Measurements from ENCODE around the gene SMOC2. TPM values are rescaled to one million over a fixed set of nuclear protein-coding genes. Genes with fewer than 3 reads are reported as not detected.
A peak's percentile ranks its signal among the peaks of the same experiment; 100 is the strongest.

SMOC2 gene
- total RNA-seq, 1 experiment from 2014 or later, result 2.1 TPM

DNA sequence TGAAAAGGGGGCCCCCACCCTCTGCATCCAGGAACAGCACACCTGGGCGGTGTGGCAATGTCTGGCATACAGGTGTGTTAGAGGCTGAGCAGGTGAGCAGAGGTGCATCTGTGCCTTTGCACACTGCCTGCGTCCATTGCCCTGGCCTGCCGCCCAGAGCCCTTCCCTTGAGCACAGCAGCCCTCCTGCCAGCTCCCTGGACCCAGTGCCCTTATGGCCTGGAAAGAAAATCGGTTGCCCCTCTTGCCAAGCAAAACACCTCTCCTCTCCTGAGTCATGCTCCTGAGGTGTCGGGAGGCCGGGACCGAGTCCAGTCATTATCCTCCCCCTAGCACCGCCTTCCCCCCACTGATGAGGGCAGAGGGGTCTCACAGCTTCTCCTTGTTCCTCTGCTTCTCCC lies 259.9 kb downstream of the SMOC2 start:
- peak overlapping the region; percentile 52; the same call in 1 of the 2 replicates for H2BK15ac ChIP-seq (ENCODE audit: low read depth, low read length)
- no peak overlapping the region for H2BK20ac ChIP-seq (ENCODE audit: low read depth, low read length, poor library complexity, severe bottlenecking)
- no peak overlapping the region for H3K4me2 ChIP-seq (ENCODE audit: insufficient read depth, insufficient read length, low read length)
- H4K20me1 ChIP-seq (ENCODE audit: control insufficient read depth, insufficient read depth, insufficient read length), result no peaks in the 10 kb centered on the region
- no peak overlapping the region for H3K27ac Mint-ChIP-seq
- no peaks in the 10 kb centered on the region for H3K27me3 ChIP-seq (ENCODE audit: insufficient read depth, low read length)
- no peak overlapping the region for H3K23ac ChIP-seq (ENCODE audit: insufficient read length, low read depth, low read length)
- H3K4me3 Mint-ChIP-seq, result no peak overlapping the region
- H4K91ac ChIP-seq (ENCODE audit: insufficient read length, low read depth, low read length), result no peak overlapping the region
- H2AK5ac ChIP-seq (ENCODE audit: insufficient read length, low read length), result no peak overlapping the region
- H3K79me1 ChIP-seq (ENCODE audit: insufficient read depth, low read depth, low read length, poor library complexity, severe bottlenecking), result no peaks in the 10 kb centered on the region
- peaks cover 0 to 11% (median 5%) of the 10 kb centered on the region in 3 experiments; a peak in 4 of 7 replicates for H3K36me3 Mint-ChIP-seq (ENCODE audit: insufficient read depth in 1 of 3, low read depth in 3 of 3)
- H3K27me3 Mint-ChIP-seq (ENCODE audit: low read depth), result no peaks in the 10 kb centered on the region; the same call in none of the 2 replicates
- no peak overlapping the region for H3K9ac ChIP-seq (ENCODE audit: extremely low read depth, insufficient read length, low read length)
- H3T11ph ChIP-seq (ENCODE audit: low read length), result no peak overlapping the region
- no peak overlapping the region for H4K5ac ChIP-seq (ENCODE audit: insufficient read length, low read depth, low read length)
- no peak overlapping the region for H3K27ac ChIP-seq (ENCODE audit: insufficient read length, low read depth, low read length)
- no peaks in the 10 kb centered on the region for H3K79me2 ChIP-seq (ENCODE audit: insufficient read depth, low read length)
- no peaks in the 10 kb centered on the region for H3K4me1 ChIP-seq (ENCODE audit: insufficient read depth, low read length)
- peaks cover 2 to 5% of the 10 kb centered on the region in 2 experiments; a peak in 3 of 5 replicates for H3K9me3 Mint-ChIP-seq
- no peak overlapping the region for H2AFZ ChIP-seq (ENCODE audit: low read length)
- H3K18ac ChIP-seq (ENCODE audit: insufficient read length, low read depth, low read length), result no peak overlapping the region
- no peaks in the 10 kb centered on the region for H3K9me3 ChIP-seq (ENCODE audit: control insufficient read depth, low read depth, low read length)
- H3K4me1 Mint-ChIP-seq, result peaks cover 10 to 16% of the 10 kb centered on the region in 2 experiments
- no peak overlapping the region for H2BK5ac ChIP-seq (ENCODE audit: insufficient read length, low read length)
- no peak overlapping the region for H2BK120ac ChIP-seq (ENCODE audit: low read depth, low read length, poor library complexity, severe bottlenecking)
- no CpG with 5 or more reads among the region's 8 CpGs for WGBS (ENCODE audit: extremely low coverage, insufficient read length, low lambda C conversion rate)
- no peak overlapping the region; the same call in 1 of the 2 replicates for H3K14ac ChIP-seq (ENCODE audit: insufficient read depth, low read length)
- TF ChIP-seq, protein P1, sequence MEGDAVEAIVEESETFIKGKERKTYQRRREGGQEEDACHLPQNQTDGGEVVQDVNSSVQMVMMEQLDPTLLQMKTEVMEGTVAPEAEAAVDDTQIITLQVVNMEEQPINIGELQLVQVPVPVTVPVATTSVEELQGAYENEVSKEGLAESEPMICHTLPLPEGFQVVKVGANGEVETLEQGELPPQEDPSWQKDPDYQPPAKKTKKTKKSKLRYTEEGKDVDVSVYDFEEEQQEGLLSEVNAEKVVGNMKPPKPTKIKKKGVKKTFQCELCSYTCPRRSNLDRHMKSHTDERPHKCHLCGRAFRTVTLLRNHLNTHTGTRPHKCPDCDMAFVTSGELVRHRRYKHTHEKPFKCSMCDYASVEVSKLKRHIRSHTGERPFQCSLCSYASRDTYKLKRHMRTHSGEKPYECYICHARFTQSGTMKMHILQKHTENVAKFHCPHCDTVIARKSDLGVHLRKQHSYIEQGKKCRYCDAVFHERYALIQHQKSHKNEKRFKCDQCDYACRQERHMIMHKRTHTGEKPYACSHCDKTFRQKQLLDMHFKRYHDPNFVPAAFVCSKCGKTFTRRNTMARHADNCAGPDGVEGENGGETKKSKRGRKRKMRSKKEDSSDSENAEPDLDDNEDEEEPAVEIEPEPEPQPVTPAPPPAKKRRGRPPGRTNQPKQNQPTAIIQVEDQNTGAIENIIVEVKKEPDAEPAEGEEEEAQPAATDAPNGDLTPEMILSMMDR (conservative IDR thresholded peaks at IDR 0.05), result no peak
- no peaks in the 10 kb centered on the region for H3K23me2 ChIP-seq (ENCODE audit: insufficient read length, low read depth, low read length, poor library complexity, severe bottlenecking)
- H2BK12ac ChIP-seq (ENCODE audit: insufficient read length, low read depth, low read length), result no peak overlapping the region
- no peak overlapping the region for H4K8ac ChIP-seq (replicated peaks; ENCODE audit: insufficient read length, low read depth, low read length)
- no peak overlapping the region for H3K56ac ChIP-seq (ENCODE audit: insufficient read length, low read depth, low read length)
- no peak overlapping the region for H3K4ac ChIP-seq (ENCODE audit: low read depth, low read length)
- no peak for DNase-seq
